Transverse colon (tissue), 4 donors: ENCODE data around the gene SYNE3. TPM values are rescaled to one million over a fixed set of nuclear protein-coding genes. Genes with fewer than 3 reads are reported as not detected.

Source experiments
- DNase-seq: peaks from one replicate; pipeline ENCODE4 v3.0.0-alpha.2; 2019
- H3K27ac ChIP-seq, 4 donors: fragments of 200-600 bp; sonication (generic); 2 replicates each; pipeline ENCODE4 v1.5.1; 2016 to 2018; ENCODE audit warnings: inconsistent platforms in 4 of 4
- H3K27me3 ChIP-seq: fragments of 200-600 bp; sonication (generic); 2 replicates; pipeline ENCODE4 v1.5.1; 2017; ENCODE audit warnings: inconsistent platforms
- H3K36me3 ChIP-seq, 4 donors: fragments of 200-600 bp; sonication (generic); 2 replicates each; pipeline ENCODE4 v1.5.1; 2017 to 2019; ENCODE audit warnings: inconsistent platforms in 4 of 4
- H3K4me1 ChIP-seq, 4 donors: fragments of 200-600 bp; sonication (generic); 2 replicates each; pipeline ENCODE4 v1.5.1; 2017 to 2020; ENCODE audit warnings: inconsistent platforms in 4 of 4
- H3K4me3 ChIP-seq, 4 donors: fragments of 200-600 bp; sonication (generic); 1 replicate in 1 of 4; 2 replicates in 3 of 4; pipeline versions ENCODE4 v1.5.1 to v1.6.1; 2017 to 2019; ENCODE audit warnings: inconsistent platforms in 4 of 4
- H3K9me3 ChIP-seq, 2 donors: fragments of 200-600 bp; sonication (generic); 2 replicates each; pipeline ENCODE4 v1.5.1; 2017 to 2019; ENCODE audit warnings: inconsistent platforms in 2 of 2
- CTCF ChIP-seq, 5 experiments: fragments of 200-600 bp in 3 of 5; fragments of 450-650 bp in 2 of 5; sonication (generic) in 3 of 5; IDR thresholded peaks; 1 replicate in 2 of 5; 2 replicates in 3 of 5; pipeline ENCODE4 v1.5.1; 2016 to 2017; ENCODE audit warnings: antibody characterized with exemption in 5 of 5, inconsistent platforms in 3 of 5, mild to moderate bottlenecking in 2 of 5, moderate library complexity in 1 of 5
- EP300 ChIP-seq: sonication (generic); formaldehyde crosslinking; IDR thresholded peaks from one replicate; pipeline ENCODE4 v1.6.1; 2017; ENCODE audit warnings: antibody characterized with exemption, low read depth
- POLR2A ChIP-seq: fragments of 450-650 bp; IDR thresholded peaks from one replicate; pipeline ENCODE4 v1.6.1; 2016; ENCODE audit warnings: antibody characterized with exemption, mild to moderate bottlenecking, moderate library complexity
- POLR2AphosphoS5 ChIP-seq, 3 donors: sonication (generic); formaldehyde crosslinking; IDR thresholded peaks; one replicate each; pipeline ENCODE4 v1.6.1; 2016; ENCODE audit warnings: antibody characterized with exemption in 3 of 3
- WGBS, 2 donors: methylation state at CpG; one replicate each; pipeline ENCODE4 v1.1.5; 2018; ENCODE audit warnings: low coverage in 1 of 2; 5-methylcytosine and 5-hydroxymethylcytosine counted together
- in situ Hi-C, 4 donors: fragments of 200-750 bp; cut with MboI; loops; one replicate each; pipeline versions ENCODE4 v1.15.0 to v1.15.1; 2017; ENCODE audit warnings: low sequenced_read_pairs in 3 of 4, low pct_ligation_motif_present in 1 of 4, low pct_unique_long_range_greater_than_20kb in 1 of 4
- intact Hi-C: fragments of 100-400 bp; cut with DNase I; formaldehyde crosslinking; loops from one replicate; pipeline ENCODE4 v1.15.1; 2023; ENCODE audit warnings: low total_unique reads
- total RNA-seq, 4 donors: library from RNA; depleted of rRNA; stranded (reverse); fragments of >200 nt; gene quantifications; one replicate each; pipeline ENCODE4 v1.1.0, GENCODE V29; 2016

SYNE3 gene
- total RNA-seq, 4 donors from 2014 or later, result 9.8 to 46.8 (median 13.9) TPM

DNA sequence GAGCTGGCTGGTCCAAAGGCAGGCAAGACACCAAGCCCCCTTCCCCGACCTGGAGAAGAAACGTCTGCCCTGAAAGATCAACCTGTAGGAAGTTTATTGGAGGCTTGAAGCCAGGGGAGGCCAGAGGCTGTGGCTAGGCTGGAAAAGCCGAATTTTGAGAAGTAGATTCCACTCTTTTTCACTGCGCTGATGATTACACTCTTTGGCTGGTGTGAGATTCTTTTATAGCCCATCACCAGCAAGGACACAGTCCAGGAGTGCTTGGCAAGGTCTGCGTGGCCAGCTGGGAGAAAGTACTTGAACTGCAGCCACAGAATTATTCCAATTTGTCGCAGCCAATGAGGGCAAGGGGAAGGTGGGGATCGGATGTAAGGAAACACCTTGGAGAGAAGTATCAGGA is 45.0 kb downstream of the SYNE3 start:
- no peaks in the 10 kb centered on the region for H3K27me3 ChIP-seq
- 53 to 69% methylated on average over 4 to 7 of the region's 7 CpGs for WGBS, 2 donors
- H3K36me3 ChIP-seq, result peaks cover 0 to 14% (median 0%) of the 10 kb centered on the region in 4 donors
- no peak overlapping the region for H3K27ac ChIP-seq
- peaks cover 12 to 31% (median 19%) of the 10 kb centered on the region in 4 donors for H3K4me1 ChIP-seq
- DNase-seq, result no peak
- intact Hi-C loops (no loop called here), in situ Hi-C loops (no loop called here)
- peak in 1 of 3 donors; percentile 59 for TF ChIP-seq POLR2AphosphoS5 (IDR thresholded peaks at IDR 0.05)
- TF ChIP-seq EP300, result no peak
- no peak for TF ChIP-seq POLR2A
- TF ChIP-seq CTCF (IDR thresholded peaks at IDR 0.05), result no peak
- no peaks in the 10 kb centered on the region for H3K9me3 ChIP-seq
- H3K4me3 ChIP-seq, result no peak overlapping the region

- H3K4me3 ChIP-seq, result no peak overlapping the region
- H3K27ac ChIP-seq, result no peak overlapping the region
- no peak for TF ChIP-seq POLR2A
- no peaks in the 10 kb centered on the region for H3K27me3 ChIP-seq
- in situ Hi-C loops, result no loop called here
- H3K9me3 ChIP-seq, result no peaks in the 10 kb centered on the region
- intact Hi-C loops, result no loop called here
- peaks cover 0 to 14% (median 0%) of the 10 kb centered on the region in 4 donors for H3K36me3 ChIP-seq
- 50% methylated on average over 1 of the region's 2 CpGs; no CpG with 5 or more reads in 1 of the 2 donors for WGBS, 2 donors
- DNase-seq, result no peak
- H3K4me1 ChIP-seq, result peaks cover 12 to 31% (median 19%) of the 10 kb centered on the region in 4 donors
Measured at GRCh38 chr14:95471016-95471415, 45.4 kb downstream of the SYNE3 start.

- H3K27ac ChIP-seq, result peak overlapping the region; percentile 60 to 78 (median 70)
- DNase-seq, result no peak
- no peaks in the 10 kb centered on the region for H3K9me3 ChIP-seq
- WGBS, 2 donors, result 62% methylated on average over 3 of the region's 3 CpGs; no CpG with 5 or more reads in 1 of the 2 donors
- TF ChIP-seq EP300 (no peak), CTCF (IDR thresholded peaks at IDR 0.05) (no peak), POLR2AphosphoS5 (IDR thresholded peaks at IDR 0.05) (no peak), POLR2A (no peak)
- H3K27me3 ChIP-seq, result no peaks in the 10 kb centered on the region
- no peak overlapping the region for H3K4me3 ChIP-seq
- intact Hi-C loops, result no loop called here
- H3K36me3 ChIP-seq, result peaks cover 0 to 1% (median 0%) of the 10 kb centered on the region in 4 donors
- H3K4me1 ChIP-seq, result peaks cover 12 to 33% (median 19%) of the 10 kb centered on the region in 4 donors
- in situ Hi-C loops, result no loop called here
Measured at GRCh38 chr14:95469134-95469481, 47.3 kb downstream of the SYNE3 start.

DNA sequence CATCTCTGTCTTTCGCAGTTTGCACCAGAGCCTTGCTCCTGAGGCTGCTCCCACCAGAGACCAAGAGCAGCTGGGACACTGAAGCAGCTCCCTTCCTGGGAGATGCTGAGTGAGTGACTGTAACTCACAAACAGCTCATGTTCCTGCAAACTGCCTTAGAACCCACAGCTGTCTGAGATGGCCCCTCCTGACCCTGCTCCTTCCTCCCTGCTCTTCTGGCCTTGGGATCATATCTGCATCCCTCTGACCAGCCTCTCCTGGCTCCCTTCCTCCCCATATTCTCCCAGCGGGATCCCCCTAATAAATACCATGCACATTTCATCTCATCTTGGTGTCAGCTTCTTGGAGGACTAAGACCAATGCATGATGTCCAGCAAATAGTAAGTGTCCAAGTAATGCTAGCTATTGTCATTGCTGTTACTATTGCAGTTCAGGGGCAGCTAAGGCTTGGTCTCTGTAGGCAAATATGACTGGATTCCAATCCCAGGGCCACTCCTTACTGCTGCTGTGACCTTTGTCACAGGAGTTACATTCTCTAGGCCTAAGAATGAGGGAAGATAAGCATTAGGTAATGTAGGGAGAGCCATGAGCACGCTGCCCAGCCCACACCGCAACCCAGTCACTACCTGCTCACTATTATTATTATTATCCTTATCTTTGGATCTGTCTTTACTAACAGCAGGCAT is 47.9 kb downstream of the SYNE3 start:
- DNase-seq, result peak; percentile 74
- no peaks in the 10 kb centered on the region for H3K9me3 ChIP-seq
- peak overlapping the region; percentile 60 to 78 (median 70) for H3K27ac ChIP-seq
- in situ Hi-C loops (no loop called here), intact Hi-C loops (no loop called here)
- no peaks in the 10 kb centered on the region for H3K27me3 ChIP-seq
- no peaks in the 10 kb centered on the region for H3K36me3 ChIP-seq
- WGBS, 2 donors, result 50 to 63% methylated on average over 3 to 4 of the region's 4 CpGs
- TF ChIP-seq CTCF (IDR thresholded peaks at IDR 0.05) (no peak), POLR2AphosphoS5 (IDR thresholded peaks at IDR 0.05) (peak in 2 of 3 donors; percentile 17 to 49), POLR2A (no peak)
- H3K4me1 ChIP-seq, result peaks cover 15 to 38% (median 21%) of the 10 kb centered on the region in 4 donors
- H3K4me3 ChIP-seq, result no peak overlapping the region

GRCh38 chr14:95467657-95468056 is 48.8 kb downstream of the SYNE3 start:
- in situ Hi-C loops, result no loop called here
- no peak for DNase-seq
- H3K27ac ChIP-seq, result peak overlapping the region in 3 of 4 donors; percentile 64 to 78 (median 77)
- TF ChIP-seq CTCF (IDR thresholded peaks at IDR 0.05) (no peak), POLR2AphosphoS5 (IDR thresholded peaks at IDR 0.05) (no peak), POLR2A (no peak), EP300 (no peak)
- intact Hi-C loops, result no loop called here
- no peaks in the 10 kb centered on the region for H3K9me3 ChIP-seq
- H3K4me3 ChIP-seq, result no peak overlapping the region
- no peaks in the 10 kb centered on the region for H3K36me3 ChIP-seq
- peaks cover 15 to 47% (median 26%) of the 10 kb centered on the region in 4 donors for H3K4me1 ChIP-seq
- 71% methylated on average over 6 of the region's 6 CpGs; no CpG with 5 or more reads in 1 of the 2 donors for WGBS, 2 donors
- H3K27me3 ChIP-seq, result no peaks in the 10 kb centered on the region
